ENCODE results near the gene NUP188.

The NUP188 gene, protein sequence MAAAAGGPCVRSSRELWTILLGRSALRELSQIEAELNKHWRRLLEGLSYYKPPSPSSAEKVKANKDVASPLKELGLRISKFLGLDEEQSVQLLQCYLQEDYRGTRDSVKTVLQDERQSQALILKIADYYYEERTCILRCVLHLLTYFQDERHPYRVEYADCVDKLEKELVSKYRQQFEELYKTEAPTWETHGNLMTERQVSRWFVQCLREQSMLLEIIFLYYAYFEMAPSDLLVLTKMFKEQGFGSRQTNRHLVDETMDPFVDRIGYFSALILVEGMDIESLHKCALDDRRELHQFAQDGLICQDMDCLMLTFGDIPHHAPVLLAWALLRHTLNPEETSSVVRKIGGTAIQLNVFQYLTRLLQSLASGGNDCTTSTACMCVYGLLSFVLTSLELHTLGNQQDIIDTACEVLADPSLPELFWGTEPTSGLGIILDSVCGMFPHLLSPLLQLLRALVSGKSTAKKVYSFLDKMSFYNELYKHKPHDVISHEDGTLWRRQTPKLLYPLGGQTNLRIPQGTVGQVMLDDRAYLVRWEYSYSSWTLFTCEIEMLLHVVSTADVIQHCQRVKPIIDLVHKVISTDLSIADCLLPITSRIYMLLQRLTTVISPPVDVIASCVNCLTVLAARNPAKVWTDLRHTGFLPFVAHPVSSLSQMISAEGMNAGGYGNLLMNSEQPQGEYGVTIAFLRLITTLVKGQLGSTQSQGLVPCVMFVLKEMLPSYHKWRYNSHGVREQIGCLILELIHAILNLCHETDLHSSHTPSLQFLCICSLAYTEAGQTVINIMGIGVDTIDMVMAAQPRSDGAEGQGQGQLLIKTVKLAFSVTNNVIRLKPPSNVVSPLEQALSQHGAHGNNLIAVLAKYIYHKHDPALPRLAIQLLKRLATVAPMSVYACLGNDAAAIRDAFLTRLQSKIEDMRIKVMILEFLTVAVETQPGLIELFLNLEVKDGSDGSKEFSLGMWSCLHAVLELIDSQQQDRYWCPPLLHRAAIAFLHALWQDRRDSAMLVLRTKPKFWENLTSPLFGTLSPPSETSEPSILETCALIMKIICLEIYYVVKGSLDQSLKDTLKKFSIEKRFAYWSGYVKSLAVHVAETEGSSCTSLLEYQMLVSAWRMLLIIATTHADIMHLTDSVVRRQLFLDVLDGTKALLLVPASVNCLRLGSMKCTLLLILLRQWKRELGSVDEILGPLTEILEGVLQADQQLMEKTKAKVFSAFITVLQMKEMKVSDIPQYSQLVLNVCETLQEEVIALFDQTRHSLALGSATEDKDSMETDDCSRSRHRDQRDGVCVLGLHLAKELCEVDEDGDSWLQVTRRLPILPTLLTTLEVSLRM (N-terminal part only)

DNA sequence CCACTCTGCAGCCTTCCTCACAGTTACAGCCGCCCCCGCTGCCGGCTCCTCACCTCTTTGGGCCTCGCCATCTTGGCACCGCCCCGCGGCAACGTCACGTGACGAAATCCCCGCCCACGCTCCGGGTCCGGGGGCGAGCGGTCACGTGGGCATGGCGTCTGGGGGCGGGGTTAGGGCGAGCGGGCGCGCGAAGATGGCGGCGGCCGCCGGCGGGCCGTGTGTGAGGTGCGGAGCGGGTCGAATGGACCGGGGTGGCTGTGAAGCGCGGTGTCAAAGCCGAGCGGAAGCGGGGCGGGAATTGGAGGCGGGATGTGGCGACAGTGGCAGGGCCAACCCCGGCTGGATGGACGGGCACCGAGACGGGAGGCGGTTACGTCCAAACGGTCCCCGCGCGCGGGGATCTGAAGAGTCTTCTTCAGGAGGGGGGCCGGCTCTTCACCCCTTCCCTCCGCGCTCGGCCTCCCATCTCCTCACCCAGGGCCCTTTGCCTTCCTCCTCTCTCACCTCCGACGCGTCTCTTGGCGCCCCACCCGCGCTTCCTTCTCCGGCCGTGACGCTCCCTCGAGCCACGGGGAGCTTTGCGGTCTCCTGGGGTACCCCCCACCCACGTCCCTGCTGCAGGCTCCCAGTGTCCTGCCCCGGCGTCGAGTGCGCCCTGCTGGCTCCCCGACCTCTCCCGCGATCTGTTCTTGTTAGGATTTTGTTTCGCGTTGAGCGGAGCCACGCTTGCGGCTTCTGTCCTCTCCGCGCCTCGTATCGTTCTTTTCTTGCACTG is at the start of gene NUP188, which contains the start of gene DOLK:
Gene NUP188 (plus strand): TSS at position 173 of the 775 bp plus-strand sequence. CDS start 21 bp downstream, at position 194.
Gene DOLK (minus strand): TSS at position 77 of the 775 bp plus-strand sequence. CDS start 300 bp downstream, outside the sequence.
- DNase-seq (ENCODE audit: extremely low read depth, low read depth): peak; percentile 70
- TF ChIP-seq, protein P1, sequence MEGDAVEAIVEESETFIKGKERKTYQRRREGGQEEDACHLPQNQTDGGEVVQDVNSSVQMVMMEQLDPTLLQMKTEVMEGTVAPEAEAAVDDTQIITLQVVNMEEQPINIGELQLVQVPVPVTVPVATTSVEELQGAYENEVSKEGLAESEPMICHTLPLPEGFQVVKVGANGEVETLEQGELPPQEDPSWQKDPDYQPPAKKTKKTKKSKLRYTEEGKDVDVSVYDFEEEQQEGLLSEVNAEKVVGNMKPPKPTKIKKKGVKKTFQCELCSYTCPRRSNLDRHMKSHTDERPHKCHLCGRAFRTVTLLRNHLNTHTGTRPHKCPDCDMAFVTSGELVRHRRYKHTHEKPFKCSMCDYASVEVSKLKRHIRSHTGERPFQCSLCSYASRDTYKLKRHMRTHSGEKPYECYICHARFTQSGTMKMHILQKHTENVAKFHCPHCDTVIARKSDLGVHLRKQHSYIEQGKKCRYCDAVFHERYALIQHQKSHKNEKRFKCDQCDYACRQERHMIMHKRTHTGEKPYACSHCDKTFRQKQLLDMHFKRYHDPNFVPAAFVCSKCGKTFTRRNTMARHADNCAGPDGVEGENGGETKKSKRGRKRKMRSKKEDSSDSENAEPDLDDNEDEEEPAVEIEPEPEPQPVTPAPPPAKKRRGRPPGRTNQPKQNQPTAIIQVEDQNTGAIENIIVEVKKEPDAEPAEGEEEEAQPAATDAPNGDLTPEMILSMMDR (IDR thresholded peaks at IDR 0.05; ENCODE audit: low read depth, low read length): no peak

DNA sequence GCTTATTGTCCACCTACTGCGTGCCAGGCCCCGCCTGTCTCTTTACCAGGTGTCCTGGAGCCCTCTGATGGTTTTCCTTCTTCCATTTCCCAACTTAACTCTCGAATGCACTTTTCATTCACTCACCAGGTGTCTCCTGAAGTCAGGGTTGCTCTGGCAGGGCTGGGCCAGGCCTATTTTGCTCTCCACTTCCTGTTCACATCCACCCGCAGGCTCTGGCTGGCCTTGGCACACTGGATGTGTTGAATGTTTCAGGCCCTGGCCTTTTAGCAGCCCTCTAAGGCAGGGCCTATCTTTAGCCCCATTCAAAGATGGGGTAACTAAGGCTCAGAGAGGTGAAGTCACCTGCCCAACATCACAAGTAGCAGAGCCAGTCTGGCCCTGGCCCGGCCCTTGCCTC is 49.1 kb upstream of the NUP188 start:
- TF ChIP-seq, protein P1 (IDR thresholded peaks at IDR 0.05; ENCODE audit: low read depth, low read length): no peak
- DNase-seq (ENCODE audit: extremely low read depth, low read depth): no peak

DNA sequence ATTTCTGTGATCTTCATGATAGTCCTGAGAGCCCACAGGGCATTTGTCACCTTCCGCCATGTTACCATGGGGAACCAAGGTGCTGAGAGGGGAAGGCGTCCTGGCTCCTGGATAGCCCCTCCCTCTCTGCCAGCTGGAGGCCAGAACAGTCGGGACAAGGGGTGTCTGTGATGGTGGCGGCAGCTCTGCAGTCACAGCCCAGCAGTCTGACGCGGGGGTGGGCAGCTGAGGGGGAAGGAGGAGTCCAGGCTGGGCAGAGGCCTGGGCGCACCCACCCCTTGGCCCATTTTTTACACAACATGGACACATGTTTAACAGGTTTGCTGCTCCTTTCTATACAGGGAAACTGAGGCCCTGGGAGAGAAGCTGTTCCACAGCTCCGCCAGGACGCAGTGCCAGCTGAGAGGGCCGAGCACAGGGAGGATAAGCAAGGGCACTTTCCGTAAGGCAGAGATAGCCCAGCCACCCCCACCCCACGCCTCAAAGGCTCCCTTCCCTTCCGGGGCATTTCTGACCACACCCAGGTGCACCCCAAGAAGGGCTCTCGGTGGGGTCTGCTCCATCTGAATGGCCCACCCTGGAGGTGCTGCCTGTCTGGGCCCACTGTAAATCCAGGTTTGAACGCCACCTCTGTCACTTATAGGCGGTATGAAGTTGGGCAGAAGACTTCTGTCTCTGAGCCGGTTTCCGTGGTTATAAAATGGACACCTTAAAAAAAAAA is 48.5 kb upstream of the NUP188 start:
- TF ChIP-seq, protein P1 (IDR thresholded peaks at IDR 0.05; ENCODE audit: low read depth, low read length): no peak
- no peak for DNase-seq (ENCODE audit: extremely low read depth, low read depth)

DNA sequence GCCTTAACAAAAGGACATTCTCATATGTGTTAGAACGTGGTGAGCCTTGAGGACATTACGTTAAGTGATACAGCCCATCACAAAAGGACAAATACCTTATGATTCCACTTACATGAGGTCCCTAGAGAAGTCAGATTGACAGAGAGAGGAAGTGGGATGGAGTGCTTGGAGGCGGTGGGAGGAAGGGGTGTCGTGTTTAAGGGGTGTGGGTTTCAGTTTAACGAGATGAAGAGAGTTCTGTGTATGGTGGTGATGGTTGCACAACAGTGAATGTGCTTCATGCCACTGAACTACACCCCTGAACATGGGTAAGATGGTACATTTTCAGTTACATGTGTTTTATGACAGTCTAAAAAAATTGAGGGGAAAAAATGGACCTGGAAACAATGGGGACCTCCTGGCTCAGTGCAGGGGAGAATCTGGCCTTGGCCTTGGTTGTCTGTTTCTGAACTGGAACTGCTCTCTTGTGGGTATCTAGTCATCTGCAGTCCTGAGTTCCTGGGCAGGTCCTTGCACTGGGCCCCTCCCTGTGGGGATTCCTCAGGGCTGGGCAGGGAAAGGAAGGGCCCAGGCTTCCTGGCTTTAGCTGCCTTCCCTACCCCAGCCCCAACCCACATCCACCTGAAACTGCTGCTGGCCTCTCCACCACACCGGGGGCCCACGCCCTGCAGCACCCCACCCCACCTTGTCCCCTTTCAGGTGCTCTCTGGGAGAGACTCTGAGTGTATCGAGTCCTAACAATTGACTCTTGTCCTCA is 47.8 kb upstream of the NUP188 start:
- DNase-seq (ENCODE audit: extremely low read depth, low read depth): no peak
- TF ChIP-seq, protein P1 (IDR thresholded peaks at IDR 0.05; ENCODE audit: low read depth, low read length): no peak

DNA sequence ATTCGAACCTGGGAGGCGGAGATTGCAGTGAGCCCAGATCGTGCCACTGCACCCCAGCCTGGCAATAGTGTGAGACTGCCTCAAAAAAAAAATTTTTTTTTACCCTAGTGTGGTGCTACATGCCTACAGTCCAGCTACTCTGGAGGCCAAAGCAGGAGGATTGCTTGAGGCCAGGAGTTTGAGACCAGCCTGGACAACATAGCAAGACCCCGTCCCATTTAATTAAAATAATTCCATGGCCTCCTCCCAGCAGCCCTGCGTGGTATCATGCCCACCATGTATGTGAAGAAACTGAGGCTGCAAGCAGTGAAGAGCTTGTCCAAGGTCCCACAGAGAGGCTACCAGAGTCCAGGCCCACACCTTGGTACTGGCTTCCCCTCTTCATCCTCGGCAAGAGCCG is 46.1 kb upstream of the NUP188 start:
- TF ChIP-seq, protein P1 (IDR thresholded peaks at IDR 0.05; ENCODE audit: low read depth, low read length): no peak
- DNase-seq (ENCODE audit: extremely low read depth, low read depth): no peak
